ENCODE results near the gene PDK2. TPM values are rescaled to one million over a fixed set of nuclear protein-coding genes. Genes with fewer than 3 reads are reported as not detected.

PDK2 gene
- total RNA-seq, 1 donor from 2014 or later, result 37.1 TPM

DNA sequence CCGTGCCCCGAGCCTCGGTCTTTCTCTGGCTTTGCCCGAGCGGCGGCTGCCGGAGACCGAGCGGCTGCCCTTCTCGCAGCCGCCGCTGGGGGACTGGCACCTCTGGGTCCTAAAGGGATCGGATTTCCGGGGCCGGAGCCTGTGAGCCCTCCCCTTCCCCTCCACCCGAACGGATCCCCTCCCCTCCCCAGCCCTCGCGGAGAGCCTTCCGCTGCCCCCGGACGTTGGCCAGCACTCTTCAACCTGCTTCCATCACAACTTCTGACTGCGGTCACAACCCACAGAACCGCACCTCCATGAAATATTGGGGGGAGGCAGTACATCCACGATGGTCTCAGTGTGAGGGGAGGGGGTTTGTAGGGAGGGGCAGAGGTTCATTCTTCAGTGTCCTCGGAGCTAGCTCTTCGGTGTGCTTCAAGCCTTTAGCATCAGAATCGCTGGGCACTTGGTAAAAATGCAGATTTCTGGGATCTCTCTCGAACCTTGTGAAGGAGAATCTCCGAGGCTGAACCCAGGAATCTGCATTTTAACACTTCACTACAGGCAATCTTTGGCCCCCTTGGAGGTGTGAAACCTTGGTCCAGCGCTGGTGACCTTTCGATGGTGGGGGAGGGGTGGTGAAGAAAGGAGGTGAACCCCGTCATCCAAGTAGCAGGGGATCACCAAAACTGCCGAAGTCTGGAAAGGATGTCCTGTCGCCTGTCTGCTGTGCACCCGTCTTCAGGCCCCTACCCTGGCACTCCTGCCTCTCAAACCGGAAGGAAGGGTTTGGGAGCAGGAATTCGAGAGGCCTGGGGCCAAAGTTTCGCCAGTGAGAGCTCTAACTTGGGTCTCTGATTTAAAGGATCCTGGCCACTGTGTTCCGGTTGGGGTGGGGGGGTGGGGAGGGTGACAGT is 56.1 kb downstream of the PDK2 start:
- no peaks in the 10 kb centered on the region for H3K27me3 Mint-ChIP-seq
- peak overlapping the region; percentile 33 for H3K27ac Mint-ChIP-seq
- peak overlapping the region; percentile 74 for H3K4me3 Mint-ChIP-seq (ENCODE audit: low read depth)
- no peaks in the 10 kb centered on the region for H3K9me3 Mint-ChIP-seq (ENCODE audit: low read depth)
- TF ChIP-seq, protein P1, sequence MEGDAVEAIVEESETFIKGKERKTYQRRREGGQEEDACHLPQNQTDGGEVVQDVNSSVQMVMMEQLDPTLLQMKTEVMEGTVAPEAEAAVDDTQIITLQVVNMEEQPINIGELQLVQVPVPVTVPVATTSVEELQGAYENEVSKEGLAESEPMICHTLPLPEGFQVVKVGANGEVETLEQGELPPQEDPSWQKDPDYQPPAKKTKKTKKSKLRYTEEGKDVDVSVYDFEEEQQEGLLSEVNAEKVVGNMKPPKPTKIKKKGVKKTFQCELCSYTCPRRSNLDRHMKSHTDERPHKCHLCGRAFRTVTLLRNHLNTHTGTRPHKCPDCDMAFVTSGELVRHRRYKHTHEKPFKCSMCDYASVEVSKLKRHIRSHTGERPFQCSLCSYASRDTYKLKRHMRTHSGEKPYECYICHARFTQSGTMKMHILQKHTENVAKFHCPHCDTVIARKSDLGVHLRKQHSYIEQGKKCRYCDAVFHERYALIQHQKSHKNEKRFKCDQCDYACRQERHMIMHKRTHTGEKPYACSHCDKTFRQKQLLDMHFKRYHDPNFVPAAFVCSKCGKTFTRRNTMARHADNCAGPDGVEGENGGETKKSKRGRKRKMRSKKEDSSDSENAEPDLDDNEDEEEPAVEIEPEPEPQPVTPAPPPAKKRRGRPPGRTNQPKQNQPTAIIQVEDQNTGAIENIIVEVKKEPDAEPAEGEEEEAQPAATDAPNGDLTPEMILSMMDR (IDR thresholded peaks at IDR 0.05; ENCODE audit: unreplicated experiment), result peak; percentile 72
- no peaks in the 10 kb centered on the region for H3K36me3 Mint-ChIP-seq (ENCODE audit: insufficient read depth)
- peak; percentile 81 for DNase-seq (ENCODE audit: low spot score, unreplicated experiment)
- H3K4me1 Mint-ChIP-seq (ENCODE audit: low read depth), result peaks cover 17% of the 10 kb centered on the region

GRCh38 chr17:50151937-50152547 is 56.9 kb downstream of the PDK2 start:
- no peaks in the 10 kb centered on the region for H3K27me3 Mint-ChIP-seq
- H3K27ac Mint-ChIP-seq, result peak overlapping the region; percentile 29
- H3K9me3 Mint-ChIP-seq (ENCODE audit: low read depth), result no peaks in the 10 kb centered on the region
- H3K4me1 Mint-ChIP-seq (ENCODE audit: low read depth), result peaks cover 14% of the 10 kb centered on the region
- H3K4me3 Mint-ChIP-seq (ENCODE audit: low read depth), result peak overlapping the region; percentile 74
- TF ChIP-seq, protein P1 (IDR thresholded peaks at IDR 0.05; ENCODE audit: unreplicated experiment), result no peak
- H3K36me3 Mint-ChIP-seq (ENCODE audit: insufficient read depth), result no peaks in the 10 kb centered on the region
- peak; percentile 37 for DNase-seq (ENCODE audit: low spot score, unreplicated experiment)

DNA sequence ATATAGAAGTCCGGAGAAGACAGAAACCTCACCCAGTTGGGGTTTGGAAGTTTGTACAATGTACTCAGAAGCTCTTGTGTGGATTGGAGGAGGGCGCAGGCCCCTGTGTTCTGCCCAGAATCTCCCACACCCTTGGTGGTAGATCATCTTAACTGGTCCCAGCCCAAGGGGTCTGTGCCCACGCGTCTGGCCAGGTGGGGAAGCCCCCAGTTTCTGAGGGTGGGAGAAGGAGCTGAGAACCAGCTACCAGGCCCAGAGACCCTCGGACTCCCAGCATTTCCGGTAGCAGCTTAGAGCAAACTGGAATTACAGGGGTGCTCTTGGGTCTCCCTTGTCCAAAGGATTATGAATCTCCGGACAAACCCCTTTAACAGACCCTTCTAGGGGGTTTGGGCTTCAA is 57.6 kb downstream of the PDK2 start:
- no peak overlapping the region for H3K4me3 Mint-ChIP-seq (ENCODE audit: low read depth)
- H3K27me3 Mint-ChIP-seq, result no peaks in the 10 kb centered on the region
- DNase-seq (ENCODE audit: low spot score, unreplicated experiment), result no peak
- H3K4me1 Mint-ChIP-seq (ENCODE audit: low read depth), result peaks cover 7% of the 10 kb centered on the region
- TF ChIP-seq, protein P1 (IDR thresholded peaks at IDR 0.05; ENCODE audit: unreplicated experiment), result no peak
- H3K36me3 Mint-ChIP-seq (ENCODE audit: insufficient read depth), result no peaks in the 10 kb centered on the region
- H3K27ac Mint-ChIP-seq, result no peak overlapping the region
- H3K9me3 Mint-ChIP-seq (ENCODE audit: low read depth), result no peaks in the 10 kb centered on the region

DNA sequence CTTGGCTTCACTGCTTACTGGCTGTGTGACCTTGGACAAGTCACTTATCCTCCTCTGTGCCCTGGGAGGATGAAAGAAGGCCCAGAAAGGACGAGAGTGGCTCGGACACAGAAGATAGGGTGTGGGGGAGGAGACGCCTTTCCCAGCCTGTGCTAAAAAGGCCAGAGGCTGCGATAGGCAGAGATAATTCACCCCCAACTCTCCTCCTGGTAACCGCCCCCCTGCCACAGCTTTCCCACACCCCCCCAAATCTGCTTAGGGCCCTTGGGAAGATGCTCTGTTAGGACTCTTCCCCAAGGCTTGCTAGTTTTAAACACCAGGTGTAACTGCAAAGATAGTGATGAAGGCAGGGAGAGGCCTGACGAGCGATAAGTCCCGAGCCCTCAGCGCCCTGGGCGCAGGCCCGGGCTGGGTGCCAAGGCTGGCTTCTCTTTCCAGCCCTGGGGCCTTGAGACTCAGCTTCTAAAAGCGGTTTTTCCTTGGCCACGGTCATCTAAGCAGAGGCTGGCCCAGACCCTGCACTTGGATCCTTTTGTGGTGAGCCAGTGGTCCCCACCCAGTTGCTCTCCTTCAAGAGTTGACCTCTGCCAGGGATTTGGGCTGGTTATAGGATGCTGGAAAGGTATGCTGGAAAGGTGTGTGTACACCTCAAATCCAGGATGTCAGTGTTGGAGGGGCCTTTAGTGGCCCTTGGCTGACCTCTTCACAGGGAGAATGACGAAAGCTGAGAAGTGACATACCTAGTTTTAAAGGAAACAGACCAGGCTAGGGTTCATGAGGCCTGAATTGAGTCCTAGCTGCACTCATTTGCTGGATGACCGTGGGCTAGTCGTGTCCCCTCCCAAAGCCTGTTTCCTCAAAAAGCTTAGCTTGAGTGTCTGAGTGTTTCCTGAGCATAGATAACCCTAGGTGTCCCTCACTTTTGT is 58.8 kb downstream of the PDK2 start:
- TF ChIP-seq, protein P1 (IDR thresholded peaks at IDR 0.05; ENCODE audit: unreplicated experiment), result no peak
- H3K36me3 Mint-ChIP-seq (ENCODE audit: insufficient read depth), result no peaks in the 10 kb centered on the region
- H3K27me3 Mint-ChIP-seq, result no peaks in the 10 kb centered on the region
- no peak for DNase-seq (ENCODE audit: low spot score, unreplicated experiment)
- no peak overlapping the region for H3K27ac Mint-ChIP-seq
- peaks cover 1% of the 10 kb centered on the region for H3K4me1 Mint-ChIP-seq (ENCODE audit: low read depth)
- no peak overlapping the region for H3K4me3 Mint-ChIP-seq (ENCODE audit: low read depth)
- no peaks in the 10 kb centered on the region for H3K9me3 Mint-ChIP-seq (ENCODE audit: low read depth)

- Mint-ChIP-seq H3K4me3 (ENCODE audit: low read depth) (no peak overlapping the region), H3K9me3 (ENCODE audit: low read depth) (no peaks in the 10 kb centered on the region), H3K36me3 (ENCODE audit: insufficient read depth) (no peaks in the 10 kb centered on the region), H3K27ac (no peak overlapping the region), H3K4me1 (ENCODE audit: low read depth) (peaks cover 1% of the 10 kb centered on the region), H3K27me3 (peaks cover 2% of the 10 kb centered on the region)
- TF ChIP-seq, protein P1 (IDR thresholded peaks at IDR 0.05; ENCODE audit: unreplicated experiment), result no peak
- DNase-seq (ENCODE audit: low spot score, unreplicated experiment), result no peak
These were observed 59.5 kb downstream of the PDK2 start for GRCh38 chr17:50154604-50155003.
